Measurements from ENCODE around the gene GJA4.
"Not testable (repeated sequence)": the region's sequence is repeated elsewhere in the genome, so short reads cannot be mapped to it uniquely, and the experiment has no call there.

The GJA4 gene

GRCh38 chr1:34770891-34771504 is 21.8 kb upstream of the GJA4 start:
- DNase-seq (ENCODE audit: low spot score): no peak

GRCh38 chr1:34771573-34772371 is 21.0 kb upstream of the GJA4 start:
- no peak for DNase-seq (ENCODE audit: low spot score)

GRCh38 chr1:34773114-34773513 is 19.7 kb upstream of the GJA4 start:
- DNase-seq (ENCODE audit: low spot score): not testable (repeated sequence)

- DNase-seq (ENCODE audit: low spot score): no peak
Measured at GRCh38 chr1:34774957-34775356, 17.8 kb upstream of the GJA4 start.

GRCh38 chr1:34776911-34777310 is 15.9 kb upstream of the GJA4 start:
- no peak for DNase-seq (ENCODE audit: low spot score)

GRCh38 chr1:34777519-34778321 is 15.1 kb upstream of the GJA4 start:
- no peak for DNase-seq (ENCODE audit: low spot score)

GRCh38 chr1:34778381-34778780 is 14.4 kb upstream of the GJA4 start:
- no peak for DNase-seq (ENCODE audit: low spot score)

GRCh38 chr1:34779005-34779404 is 13.8 kb upstream of the GJA4 start:
- DNase-seq (ENCODE audit: low spot score): no peak

- no peak for DNase-seq (ENCODE audit: low spot score)
Measured at GRCh38 chr1:34779526-34779925, 13.3 kb upstream of the GJA4 start.

GRCh38 chr1:34779962-34780361 is 12.8 kb upstream of the GJA4 start:
- DNase-seq (ENCODE audit: low spot score): no peak

- DNase-seq (ENCODE audit: low spot score): no peak
Measured at GRCh38 chr1:34780528-34780927, 12.3 kb upstream of the GJA4 start.

- DNase-seq (ENCODE audit: low spot score): no peak
Measured at GRCh38 chr1:34781071-34781843, 11.5 kb upstream of the GJA4 start, which contains the start of gene GJB3. TSS of gene GJB3 (plus strand) at chr1:34781214. CDS start at chr1:34784763, 3,549 bp downstream.

- no peak for DNase-seq (ENCODE audit: low spot score)
Measured at GRCh38 chr1:34781844-34782391, 10.9 kb upstream of the GJA4 start.

GRCh38 chr1:34784751-34785221 is 8.0 kb upstream of the GJA4 start:
- no peak for DNase-seq (ENCODE audit: low spot score)

- no peak for DNase-seq (ENCODE audit: low spot score)
Measured at GRCh38 chr1:34785231-34785874, 7.4 kb upstream of the GJA4 start.

- DNase-seq (ENCODE audit: low spot score): no peak
Measured at GRCh38 chr1:34785875-34786470, 6.8 kb upstream of the GJA4 start.

GRCh38 chr1:34786521-34787325 is 6.1 kb upstream of the GJA4 start:
- DNase-seq (ENCODE audit: low spot score): peak; percentile 45

GRCh38 chr1:34787461-34788420 is 5.1 kb upstream of the GJA4 start:
- DNase-seq (ENCODE audit: low spot score): no peak

GRCh38 chr1:34790985-34791384 is 1.8 kb upstream of the GJA4 start:
- no peak for DNase-seq (ENCODE audit: low spot score)
